Femur (tissue), 1 donor: Measurements from ENCODE around the gene LGALS3.
"Not testable (repeated sequence)": the region's sequence is repeated elsewhere in the genome, so short reads cannot be mapped to it uniquely, and the experiment has no call there.

ENCODE experiments used
- DNase-seq: peaks from one replicate; pipeline ENCODE4 v3.0.0-alpha.2; 2017

Gene LGALS3

GRCh38 chr14:55129086-55129427, at the start of gene LGALS3:
Gene LGALS3 (plus strand): TSS chr14:55129252. CDS start chr14:55137374, 8,122 bp downstream.
- DNase-seq: peak; percentile 75

- DNase-seq: not testable (repeated sequence)
Measured at GRCh38 chr14:55079961-55080360, 49.1 kb upstream of the LGALS3 start.

GRCh38 chr14:55084401-55085059, 44.5 kb upstream of the LGALS3 start:
- no peak for DNase-seq

GRCh38 chr14:55085060-55085660, 43.9 kb upstream of the LGALS3 start:
- no peak for DNase-seq

- no peak for DNase-seq
Measured at GRCh38 chr14:55086938-55087337, 42.1 kb upstream of the LGALS3 start.

- no peak for DNase-seq
Measured at GRCh38 chr14:55088356-55088755, 40.7 kb upstream of the LGALS3 start.

- no peak for DNase-seq
Measured at GRCh38 chr14:55092341-55092740, 36.7 kb upstream of the LGALS3 start.

- no peak for DNase-seq
Measured at GRCh38 chr14:55094292-55095157, 34.5 kb upstream of the LGALS3 start.

- DNase-seq: no peak
Measured at GRCh38 chr14:55097881-55098560, 31.0 kb upstream of the LGALS3 start.

- DNase-seq: no peak
Measured at GRCh38 chr14:55098561-55098898, 30.5 kb upstream of the LGALS3 start.

- DNase-seq: peak; percentile 42
Measured at GRCh38 chr14:55099756-55100155, 29.3 kb upstream of the LGALS3 start.

- no peak for DNase-seq
Measured at GRCh38 chr14:55101698-55102097, 27.4 kb upstream of the LGALS3 start.

- DNase-seq: peak; percentile 86
Measured at GRCh38 chr14:55102141-55102621, 26.9 kb upstream of the LGALS3 start.

GRCh38 chr14:55103005-55103640, 25.9 kb upstream of the LGALS3 start:
- peak; percentile 78 for DNase-seq

GRCh38 chr14:55103971-55104954, 24.8 kb upstream of the LGALS3 start:
- DNase-seq: no peak

GRCh38 chr14:55105991-55106390, 23.1 kb upstream of the LGALS3 start:
- DNase-seq: no peak

GRCh38 chr14:55107766-55108554, 21.1 kb upstream of the LGALS3 start:
- peak; percentile 82 for DNase-seq

GRCh38 chr14:55109836-55110235, 19.2 kb upstream of the LGALS3 start:
- no peak for DNase-seq

- DNase-seq: no peak
Measured at GRCh38 chr14:55111122-55111708, 17.8 kb upstream of the LGALS3 start.

GRCh38 chr14:55114720-55115119, 14.3 kb upstream of the LGALS3 start:
- no peak for DNase-seq
